Right lobe of liver (tissue), 6 donors: ENCODE results near the gene CD46. TPM values are rescaled to one million over a fixed set of nuclear protein-coding genes. Genes with fewer than 3 reads are reported as not detected.

Experiments used
- ATAC-seq, 4 donors: fragments of 200-7000 bp; cut with Tn5 transposase; one replicate each; pipeline ENCODE4 v1.9.1; 2020; ENCODE audit warnings: mild to moderate bottlenecking in 4 of 4, moderate library complexity in 4 of 4
- DNase-seq, 3 donors: peaks; one replicate each; pipeline ENCODE4 v3.0.0-alpha.2; 2020
- H3K27ac ChIP-seq, 3 donors: fragments of 200-600 bp; one replicate each; pipeline ENCODE4 v1.8.0; 2022
- H3K27me3 ChIP-seq, 2 donors: fragments of 200-600 bp; one replicate each; pipeline ENCODE4 v1.8.0; 2022
- H3K36me3 ChIP-seq, 4 donors: fragments of 200-600 bp; sonication (generic) in 1 of 4; one replicate each; pipeline versions ENCODE4 v1.5.1 to v1.8.0; 2017 to 2022; ENCODE audit warnings: control low read depth in 1 of 4
- H3K4me1 ChIP-seq, 4 donors: fragments of 200-600 bp; sonication (generic) in 1 of 4; one replicate each; pipeline versions ENCODE4 v1.5.1 to v1.8.0; 2017 to 2022; ENCODE audit warnings: control low read depth in 1 of 4
- H3K4me3 ChIP-seq, 3 donors: fragments of 200-600 bp; one replicate each; pipeline ENCODE4 v1.8.0; 2022
- H3K9me3 ChIP-seq, 4 donors: fragments of 200-600 bp; sonication (generic) in 1 of 4; one replicate each; pipeline versions ENCODE4 v1.5.1 to v1.8.0; 2017 to 2022; ENCODE audit warnings: control low read depth in 1 of 4
- CTCF ChIP-seq, 4 donors: fragments of 200-600 bp in 3 of 4; fragments of 450-650 bp in 1 of 4; IDR thresholded peaks; one replicate each; pipeline versions ENCODE4 v1.5.1 to v1.8.0; 2016 to 2022; ENCODE audit warnings: antibody characterized with exemption in 4 of 4, mild to moderate bottlenecking in 2 of 4
- POLR2A ChIP-seq: fragments of 450-650 bp; IDR thresholded peaks from one replicate; pipeline ENCODE4 v1.6.1; 2017; ENCODE audit warnings: antibody characterized with exemption, mild to moderate bottlenecking
- WGBS: methylation state at CpG from one replicate; pipeline ENCODE4 v1.1.6; 2018; ENCODE audit warnings: low coverage, low lambda C conversion rate; ENCODE audit not compliant: insufficient coverage; ENCODE audit errors: missing lambda C conversion rate; 5-methylcytosine and 5-hydroxymethylcytosine counted together
- intact Hi-C, 2 donors: fragments of 100-400 bp; cut with DNase I; formaldehyde crosslinking; loops; one replicate each; pipeline versions ENCODE4 v1.11.2 to v1.14.1; 2022
- total RNA-seq, 6 experiments: library from RNA; depleted of rRNA in 2 of 6; stranded (reverse); fragments of >200 nt in 2 of 6; fragmentation: NEBNext Ultra II Directional in 3 of 6; extraction: Animal tissue kit (Norgen Biotek cat#: 25700) in 3 of 6; gene quantifications; one replicate each; pipeline versions ENCODE4 v1.1.0 to v1.2.4, GENCODE V29; 2016 to 2023
- donor health status: DM: no; HTN: yes; CAD: no.
- donor health status: DM: no; HTN: no; CAD: no.
- donor health status: DM: no; HTN: no; CAD: no.
- donor health status: DM: no; HTN: yes; CAD: no.
- donor health status: DM: no; HTN: yes; CAD: no.

The CD46 gene
- total RNA-seq, 6 experiments from 2014 or later: 99.3 to 133 (median 114) TPM

GRCh38 chr1:207811920-207812720 is 60.3 kb downstream of the CD46 start:
- ATAC-seq (peak; percentile 71 to 86 (median 82)), DNase-seq (peak; percentile 88 to 96 (median 96))
- Histone ChIP-seq H3K4me1 (peaks cover 0 to 94% (median 39%) of the 10 kb centered on the region in 4 donors), H3K36me3 (peaks cover 0 to 77% (median 29%) of the 10 kb centered on the region in 4 donors), H3K27ac (peak overlapping the region; percentile 74 to 91 (median 78)), H3K9me3 (no peaks in the 10 kb centered on the region), H3K4me3 (no peak overlapping the region), H3K27me3 (no peaks in the 10 kb centered on the region)
- WGBS: 33% methylated on average over 7 of the region's 16 CpGs
- TF ChIP-seq POLR2A: no peak
- peak; percentile 59 to 79 (median 68) for TF ChIP-seq CTCF (IDR thresholded peaks at IDR 0.05)
- intact Hi-C loops: loop anchor here in 1 of 2 donors (10.0 kb wide), 1 partner anchor 153 kb away; no protein-coding TSS in a partner anchor

- H3K27ac ChIP-seq: peak overlapping the region; percentile 53 to 91 (median 78)
- H3K27me3 ChIP-seq: no peaks in the 10 kb centered on the region
- H3K36me3 ChIP-seq: peaks cover 0 to 77% (median 29%) of the 10 kb centered on the region in 4 donors
- no peak for TF ChIP-seq CTCF (IDR thresholded peaks at IDR 0.05)
- peak overlapping the region in 1 of 3 donors; percentile 24 for H3K4me3 ChIP-seq
- 75% methylated on average over 8 of the region's 10 CpGs for WGBS
- no peaks in the 10 kb centered on the region for H3K9me3 ChIP-seq
- no peak for DNase-seq
- H3K4me1 ChIP-seq: peaks cover 0 to 94% (median 36%) of the 10 kb centered on the region in 4 donors
- no peak for ATAC-seq
- intact Hi-C loops: loop anchor here in 1 of 2 donors (10.0 kb wide), 1 partner anchor 152 kb away; no protein-coding TSS in a partner anchor
Observed at GRCh38 chr1:207812778-207813511, 61.1 kb downstream of the CD46 start.

- Histone ChIP-seq H3K9me3 (no peaks in the 10 kb centered on the region), H3K36me3 (peaks cover 0 to 74% (median 26%) of the 10 kb centered on the region in 4 donors), H3K4me3 (peak overlapping the region in 1 of 3 donors; percentile 24), H3K27me3 (no peaks in the 10 kb centered on the region), H3K27ac (peak overlapping the region; percentile 18 to 91 (median 53)), H3K4me1 (peaks cover 0 to 91% (median 33%) of the 10 kb centered on the region in 4 donors)
- WGBS: 60% methylated on average over 2 of the region's 3 CpGs
- peak in 1 of 4 donors; percentile 3 for ATAC-seq
- DNase-seq: no peak
- TF ChIP-seq POLR2A (no peak), CTCF (IDR thresholded peaks at IDR 0.05) (no peak)
- intact Hi-C loops: loop anchor here in 1 of 2 donors (10.0 kb wide), 1 partner anchor 151 kb away; no protein-coding TSS in a partner anchor
Observed at GRCh38 chr1:207813512-207813881, 61.6 kb downstream of the CD46 start.

- DNase-seq: peak in 2 of 3 donors; percentile 71 to 90
- Histone ChIP-seq H3K27ac (peak overlapping the region; percentile 18 to 91 (median 53)), H3K4me3 (peak overlapping the region in 1 of 3 donors; percentile 24), H3K36me3 (peaks cover 0 to 74% (median 26%) of the 10 kb centered on the region in 4 donors), H3K9me3 (no peaks in the 10 kb centered on the region), H3K27me3 (no peaks in the 10 kb centered on the region), H3K4me1 (peaks cover 0 to 89% (median 31%) of the 10 kb centered on the region in 4 donors)
- intact Hi-C loops: loop anchor here in 1 of 2 donors (10.0 kb wide), 1 partner anchor 151 kb away; no protein-coding TSS in a partner anchor
- WGBS: 8% methylated on average over 2 of the region's 3 CpGs
- TF ChIP-seq POLR2A (no peak), CTCF (IDR thresholded peaks at IDR 0.05) (no peak)
- ATAC-seq: peak in 3 of 4 donors; percentile 35 to 72 (median 39)
Observed at GRCh38 chr1:207813946-207814345, 62.1 kb downstream of the CD46 start.
